ENCODE measurements around the gene IL15.

GRCh38 chr4:141646969-141647368, 10.6 kb downstream of the IL15 start:
- TF ChIP-seq CTCF (IDR thresholded peaks at IDR 0.05) (no peak), POLR2AphosphoS5 (IDR thresholded peaks at IDR 0.05) (no peak)

All from stomach (tissue), 4 donors.